Erythroblast (primary cell): Measurements from ENCODE around the gene C6orf58.

Experiments
- GATA1 ChIP-seq: IDR thresholded peaks from 2 replicates; pipeline ENCODE4 v1.6.1; 2011; ENCODE audit warnings: low read depth, mild to moderate bottlenecking, control low read depth, low read length, moderate library complexity
- POLR2A ChIP-seq: IDR thresholded peaks from 2 replicates; pipeline ENCODE4 v1.6.1; 2011; ENCODE audit warnings: mild to moderate bottlenecking, low read length

GRCh38 chr6:127634178-127634577 is 57.2 kb downstream of the C6orf58 start:
- TF ChIP-seq POLR2A: no peak
- no peak for TF ChIP-seq GATA1
